ENCODE data around the gene TRIM50.

DNA sequence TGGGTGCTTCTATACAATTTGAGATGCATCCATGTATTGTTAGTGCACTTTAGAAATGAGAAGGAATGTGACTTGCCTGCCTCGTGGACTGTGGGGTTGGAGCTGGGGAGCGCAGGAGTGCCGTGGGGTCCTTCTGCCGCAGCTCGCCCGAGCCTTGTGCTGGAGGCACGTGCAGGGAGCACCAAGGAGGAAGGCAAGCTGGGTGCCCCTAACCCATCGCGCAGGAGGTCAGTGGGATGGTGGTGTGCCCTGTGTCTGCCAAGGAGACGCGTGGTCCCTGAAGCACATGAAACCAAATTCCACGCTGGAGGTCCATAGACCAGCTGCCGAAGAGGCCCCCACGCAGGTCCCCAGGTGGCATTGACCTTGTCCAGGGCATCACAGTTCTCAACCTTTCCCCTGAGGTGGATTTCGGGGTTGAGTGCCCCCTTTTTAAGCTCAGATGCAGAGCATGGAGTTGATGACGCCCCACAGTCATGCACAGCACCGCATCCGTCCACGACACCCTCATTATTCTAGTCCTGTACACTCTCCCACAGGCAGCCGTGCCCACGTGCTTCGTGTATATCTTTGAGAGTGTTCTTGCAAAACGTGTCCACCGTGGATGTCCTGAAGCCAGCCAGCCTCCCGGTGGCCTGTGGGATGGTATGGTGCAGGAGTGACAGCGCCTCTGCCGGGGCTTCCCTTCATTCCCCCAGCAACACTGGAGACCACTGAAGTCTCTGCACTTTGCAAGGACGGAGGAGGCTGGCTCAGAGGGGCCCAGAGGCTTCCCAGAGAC, 35.5 kb upstream of the TRIM50 start:
- TF ChIP-seq, protein P1, sequence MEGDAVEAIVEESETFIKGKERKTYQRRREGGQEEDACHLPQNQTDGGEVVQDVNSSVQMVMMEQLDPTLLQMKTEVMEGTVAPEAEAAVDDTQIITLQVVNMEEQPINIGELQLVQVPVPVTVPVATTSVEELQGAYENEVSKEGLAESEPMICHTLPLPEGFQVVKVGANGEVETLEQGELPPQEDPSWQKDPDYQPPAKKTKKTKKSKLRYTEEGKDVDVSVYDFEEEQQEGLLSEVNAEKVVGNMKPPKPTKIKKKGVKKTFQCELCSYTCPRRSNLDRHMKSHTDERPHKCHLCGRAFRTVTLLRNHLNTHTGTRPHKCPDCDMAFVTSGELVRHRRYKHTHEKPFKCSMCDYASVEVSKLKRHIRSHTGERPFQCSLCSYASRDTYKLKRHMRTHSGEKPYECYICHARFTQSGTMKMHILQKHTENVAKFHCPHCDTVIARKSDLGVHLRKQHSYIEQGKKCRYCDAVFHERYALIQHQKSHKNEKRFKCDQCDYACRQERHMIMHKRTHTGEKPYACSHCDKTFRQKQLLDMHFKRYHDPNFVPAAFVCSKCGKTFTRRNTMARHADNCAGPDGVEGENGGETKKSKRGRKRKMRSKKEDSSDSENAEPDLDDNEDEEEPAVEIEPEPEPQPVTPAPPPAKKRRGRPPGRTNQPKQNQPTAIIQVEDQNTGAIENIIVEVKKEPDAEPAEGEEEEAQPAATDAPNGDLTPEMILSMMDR (IDR thresholded peaks at IDR 0.05): no peak
- TF ChIP-seq POLR2A (IDR thresholded peaks at IDR 0.05) (no peak), EP300 (IDR thresholded peaks at IDR 0.05) (no peak)
